ENCODE data around the gene SH3D19. TPM values are rescaled to one million over a fixed set of nuclear protein-coding genes. Genes with fewer than 3 reads are reported as not detected.
"Not testable (repeated sequence)": the region's sequence is repeated elsewhere in the genome, so short reads cannot be mapped to it uniquely, and the experiment has no call there.

The SH3D19 gene
- total and polyA plus RNA-seq, 12 donors = 32.4 to 175 (median 116) TPM

DNA sequence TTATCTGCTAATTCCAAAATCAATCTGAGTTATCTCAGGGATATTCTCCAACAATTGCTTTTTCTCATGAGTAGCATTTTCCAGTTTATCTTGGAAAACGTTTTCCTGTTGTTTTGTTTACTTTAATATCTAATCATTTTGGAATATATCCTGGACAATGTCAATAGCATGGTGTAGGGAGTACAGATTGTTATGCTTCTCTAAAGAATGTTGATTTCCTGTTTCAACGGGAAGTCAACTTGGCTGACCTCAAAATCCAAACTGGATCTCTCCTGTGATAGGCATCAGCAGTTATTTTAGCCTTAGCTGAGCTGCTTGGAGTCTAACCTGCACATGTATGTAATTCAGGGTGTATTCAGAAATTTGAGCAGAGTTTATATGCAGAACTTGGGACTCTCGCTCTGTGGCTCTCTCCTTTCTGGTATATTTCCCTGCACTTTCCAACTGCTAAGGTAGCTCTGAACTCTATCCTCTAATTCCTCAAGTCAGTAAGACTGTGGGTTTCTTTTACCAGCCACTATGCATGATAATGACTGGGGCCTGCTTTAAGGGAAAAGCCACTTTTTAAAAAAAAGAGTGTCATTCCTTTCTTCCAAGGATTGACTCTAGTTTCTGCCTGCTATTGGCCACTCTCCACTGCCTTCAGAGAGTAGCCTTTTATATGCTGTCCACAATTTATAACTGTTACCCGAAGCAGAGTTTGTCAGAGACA lies 40.7 kb downstream of the SH3D19 start:
- ATAC-seq = peak in 7 of 8 donors; percentile 52 to 80 (median 66)
- DNase-seq = no peak
- Histone ChIP-seq H3K27ac (peak overlapping the region in 7 of 10 donors; percentile 24 to 64 (median 49)), H3K27me3 (no peaks in the 10 kb centered on the region), H3K9me3 (peaks cover 0 to 18% (median 7%) of the 10 kb centered on the region in 11 donors), H3K4me1 (peaks cover 0 to 38% (median 17%) of the 10 kb centered on the region in 9 donors), H3K4me3 (no peak overlapping the region), H3K36me3 (no peaks in the 10 kb centered on the region)
- WGBS, 2 donors = 38 to 39% methylated on average over 4 of the region's 4 CpGs
- intact Hi-C loops (cut with DNase I) = loop anchor here in 4 of 10 donors (2.0 to 10.0 kb wide), 3 partner anchors 38 to 70 kb away; partner anchors contain the start of gene SH3D19 (in 1 of the 4)
- TF ChIP-seq, protein P1, sequence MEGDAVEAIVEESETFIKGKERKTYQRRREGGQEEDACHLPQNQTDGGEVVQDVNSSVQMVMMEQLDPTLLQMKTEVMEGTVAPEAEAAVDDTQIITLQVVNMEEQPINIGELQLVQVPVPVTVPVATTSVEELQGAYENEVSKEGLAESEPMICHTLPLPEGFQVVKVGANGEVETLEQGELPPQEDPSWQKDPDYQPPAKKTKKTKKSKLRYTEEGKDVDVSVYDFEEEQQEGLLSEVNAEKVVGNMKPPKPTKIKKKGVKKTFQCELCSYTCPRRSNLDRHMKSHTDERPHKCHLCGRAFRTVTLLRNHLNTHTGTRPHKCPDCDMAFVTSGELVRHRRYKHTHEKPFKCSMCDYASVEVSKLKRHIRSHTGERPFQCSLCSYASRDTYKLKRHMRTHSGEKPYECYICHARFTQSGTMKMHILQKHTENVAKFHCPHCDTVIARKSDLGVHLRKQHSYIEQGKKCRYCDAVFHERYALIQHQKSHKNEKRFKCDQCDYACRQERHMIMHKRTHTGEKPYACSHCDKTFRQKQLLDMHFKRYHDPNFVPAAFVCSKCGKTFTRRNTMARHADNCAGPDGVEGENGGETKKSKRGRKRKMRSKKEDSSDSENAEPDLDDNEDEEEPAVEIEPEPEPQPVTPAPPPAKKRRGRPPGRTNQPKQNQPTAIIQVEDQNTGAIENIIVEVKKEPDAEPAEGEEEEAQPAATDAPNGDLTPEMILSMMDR (IDR thresholded peaks at IDR 0.05) = no peak

- Histone ChIP-seq H3K4me1 (peaks cover 0 to 41% (median 27%) of the 10 kb centered on the region in 9 donors), H3K4me3 (no peak within 1 kb of the TSS)
- peak; percentile 57 to 72 for DNase-seq
Observed at GRCh38 chr4:151276787-151277562, 48.4 kb downstream of the SH3D19 start, which contains the start of gene PRSS48. Gene PRSS48 (plus strand): TSS chr4:151277161. CDS start chr4:151277173, 12 bp downstream.

GRCh38 chr4:151268905-151269304 lies 56.5 kb downstream of the SH3D19 start:
- not testable (repeated sequence) for DNase-seq, H3K36me3 ChIP-seq, H3K27ac ChIP-seq, H3K9me3 ChIP-seq, ATAC-seq, H3K27me3 ChIP-seq, H3K4me3 ChIP-seq
- intact Hi-C loops (cut with DNase I) = loop anchor here in 1 of 10 donors (5.0 kb wide), 1 partner anchor 83 kb away; no protein-coding TSS in a partner anchor
- peaks cover 0 to 17% (median 0%) of the 10 kb centered on the region in 9 donors for H3K4me1 ChIP-seq

More at GRCh38 chr4:151276787-151277562, 48.4 kb downstream of the SH3D19 start, which contains the start of gene PRSS48:
- TF ChIP-seq, protein P1 (IDR thresholded peaks at IDR 0.05) = peak; percentile 58 to 82 (median 75)
- no peaks in the 10 kb centered on the region for H3K27me3 ChIP-seq
- H3K9me3 ChIP-seq = no peaks in the 10 kb centered on the region
- no peaks in the 10 kb centered on the region for H3K36me3 ChIP-seq
- H3K27ac ChIP-seq = no peak within 1 kb of the TSS
- intact Hi-C loops (cut with DNase I) = loop anchor here in 7 of 10 donors (1.0 to 10.0 kb wide), 5 partner anchors 78 to 86 kb away; no protein-coding TSS in a partner anchor
- 67 to 71% methylated on average over 7 of the region's 7 CpGs for WGBS, 2 donors
- peak in 7 of 8 donors; percentile 79 to 89 (median 83) for ATAC-seq

GRCh38 chr4:151267822-151268535 lies 57.4 kb downstream of the SH3D19 start:
- ATAC-seq (no peak), DNase-seq (no peak)
- TF ChIP-seq, protein P1 (IDR thresholded peaks at IDR 0.05) = no peak
- intact Hi-C loops (cut with DNase I) = loop anchor here in 1 of 10 donors (5.0 kb wide), 1 partner anchor 84 kb away; no protein-coding TSS in a partner anchor
- WGBS, 2 donors = 82 to 95% methylated on average over 7 of the region's 7 CpGs
- Histone ChIP-seq H3K27ac (no peak overlapping the region), H3K4me1 (peaks cover 0 to 23% (median 8%) of the 10 kb centered on the region in 9 donors), H3K4me3 (no peak overlapping the region), H3K27me3 (no peaks in the 10 kb centered on the region), H3K36me3 (no peaks in the 10 kb centered on the region), H3K9me3 (peaks cover 0 to 7% (median 0%) of the 10 kb centered on the region in 11 donors)

Measured in heart right ventricle (tissue), 16 donors.